OCI-LY7 (cell line): ENCODE measurements around the gene MAP7D3.

Source experiments
- CTCF ChIP-seq: fragments of 200-600 bp; sonication (generic); conservative IDR thresholded peaks from 2 replicates; pipeline ENCODE4 v1.5.1; 2014; ENCODE audit warnings: mild to moderate bottlenecking, antibody characterized with exemption, low read length, moderate library complexity, mixed read lengths
- EZH2phosphoT487 ChIP-seq: fragments of 200-600 bp; sonication (generic); IDR thresholded peaks from 2 replicates; pipeline ENCODE4 v1.6.1; 2018; ENCODE audit warnings: low read depth, borderline replicate concordance, mild to moderate bottlenecking, mixed run types, antibody characterized with exemption, low read length, moderate library complexity, mixed read lengths

DNA sequence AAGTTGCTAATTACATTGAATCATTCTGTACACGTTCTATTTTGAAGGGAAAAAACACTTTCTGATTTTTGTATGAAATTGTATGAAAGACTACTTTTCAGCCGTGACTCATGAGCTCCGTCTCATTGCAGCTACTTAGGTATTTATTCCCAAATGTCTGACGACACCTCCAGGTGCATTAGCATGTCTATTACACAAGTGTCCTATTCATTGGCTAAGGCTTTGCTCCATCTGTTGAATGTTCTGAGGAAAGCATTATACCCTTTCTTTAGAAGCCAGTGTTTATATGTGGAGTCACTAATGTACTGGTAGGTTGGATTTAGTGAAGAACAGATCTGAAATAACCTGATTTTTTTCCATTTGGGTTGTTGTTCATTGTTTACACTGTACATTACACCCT, 51.8 kb downstream of the MAP7D3 start:
- TF ChIP-seq CTCF (no peak), EZH2phosphoT487 (no peak)
